PC-9 (cell line): Measurements from ENCODE around the gene HAUS3. TPM values are rescaled to one million over a fixed set of nuclear protein-coding genes. Genes with fewer than 3 reads are reported as not detected.

Experiments
- BruUV-seq: library from RNA; stranded (reverse); fragments of 400-500 nt; replicated peaks from 2 replicates; lab custom pipeline; 2021; lab: Mats Ljungman, UMichigan
- CTCF ChIA-PET: fragments of 300-600 bp; sonication (Branson Sonifier 250); formaldehyde crosslinking; loops from one replicate; lab custom pipeline; 2022; ENCODE audit warnings: antibody characterized with exemption; lab: Charles Lee
- POLR2A ChIA-PET: fragments of 300-600 bp; sonication (Branson Sonifier 250); formaldehyde crosslinking; loops from one replicate; lab custom pipeline; 2022; ENCODE audit warnings: antibody characterized with exemption; ENCODE audit not compliant: unreplicated experiment; lab: Charles Lee
- DNase-seq, 2 experiments: peaks; one replicate each; pipeline versions ENCODE4 v3.0.0 to v3.0.0-alpha.2; 2015 to 2022; ENCODE audit warnings: mixed read lengths in 1 of 2
- H2AFZ ChIP-seq: fragments of 200-600 bp; sonication (generic); 2 replicates; pipeline ENCODE4 v1.8.1; 2017; ENCODE audit warnings: antibody characterized with exemption
- H3F3A ChIP-seq: fragments of 200-600 bp; sonication (generic); 2 replicates; pipeline ENCODE4 v1.8.1; 2017; ENCODE audit warnings: antibody characterized with exemption, mild to moderate bottlenecking, low read depth; ENCODE audit not compliant: insufficient read depth
- H3K27ac ChIP-seq: fragments of 200-600 bp; sonication (generic); 2 replicates; pipeline ENCODE4 v1.6.1; 2016; ENCODE audit warnings: mixed run types
- H3K27me3 ChIP-seq: fragments of 200-600 bp; sonication (generic); 2 replicates; pipeline ENCODE4 v1.6.1; 2016; ENCODE audit warnings: low read depth, mixed run types; ENCODE audit not compliant: insufficient read depth
- H3K36me3 ChIP-seq: fragments of 200-600 bp; sonication (generic); 2 replicates; pipeline ENCODE4 v1.6.1; 2016; ENCODE audit warnings: low read depth, mixed run types
- H3K4me1 ChIP-seq: fragments of 200-600 bp; sonication (generic); replicated peaks from 2 replicates; pipeline ENCODE4 v1.6.1; 2016; ENCODE audit warnings: mixed run types; ENCODE audit not compliant: insufficient read depth
- H3K4me2 ChIP-seq: fragments of 200-600 bp; sonication (generic); 2 replicates; pipeline ENCODE4 v1.6.1; 2017; ENCODE audit warnings: mixed run types
- H3K4me3 ChIP-seq: fragments of 200-600 bp; sonication (generic); 2 replicates; pipeline ENCODE4 v1.6.1; 2016; ENCODE audit warnings: mixed run types
- H3K79me2 ChIP-seq: fragments of 200-600 bp; sonication (generic); 2 replicates; pipeline ENCODE4 v1.6.1; 2017; ENCODE audit warnings: low read depth, mixed run types
- H3K9me2 ChIP-seq: fragments of 200-600 bp; sonication (generic); 2 replicates; pipeline ENCODE4 v1.8.1; 2017; ENCODE audit warnings: mild to moderate bottlenecking; ENCODE audit not compliant: insufficient read depth
- H3K9me3 ChIP-seq: fragments of 200-600 bp; sonication (generic); 2 replicates; pipeline ENCODE4 v1.8.1; 2016; ENCODE audit warnings: low read depth; ENCODE audit not compliant: insufficient read depth
- H4K20me1 ChIP-seq: fragments of 200-600 bp; sonication (generic); 2 replicates; pipeline ENCODE4 v1.8.1; 2017; ENCODE audit not compliant: insufficient read depth
- EZH2 ChIP-seq: fragments of 200-600 bp; sonication (generic); IDR thresholded peaks from 2 replicates; pipeline ENCODE4 v1.8.0; 2017; ENCODE audit warnings: antibody characterized with exemption, low read depth
- intact Hi-C: fragments of 100-400 bp; cut with micrococcal nuclease; formaldehyde crosslinking; loops from one replicate; pipeline ENCODE4 v1.10.0; 2022; ENCODE audit not compliant: unreplicated experiment
- total RNA-seq: library from RNA; stranded (reverse); gene quantifications from 2 replicates; pipeline ENCODE4 v1.2.3, GENCODE V29; 2021
- TF ChIP-seq, protein P1 (sequence below): fragments of 200-600 bp; sonication (generic); conservative IDR thresholded peaks from 2 replicates; pipeline ENCODE4 v1.6.1; 2017; ENCODE audit warnings: mixed run types, antibody characterized with exemption, mild to moderate bottlenecking, moderate library complexity

Gene HAUS3
- total RNA-seq, 1 experiment from 2014 or later, result 16.2 TPM

DNA sequence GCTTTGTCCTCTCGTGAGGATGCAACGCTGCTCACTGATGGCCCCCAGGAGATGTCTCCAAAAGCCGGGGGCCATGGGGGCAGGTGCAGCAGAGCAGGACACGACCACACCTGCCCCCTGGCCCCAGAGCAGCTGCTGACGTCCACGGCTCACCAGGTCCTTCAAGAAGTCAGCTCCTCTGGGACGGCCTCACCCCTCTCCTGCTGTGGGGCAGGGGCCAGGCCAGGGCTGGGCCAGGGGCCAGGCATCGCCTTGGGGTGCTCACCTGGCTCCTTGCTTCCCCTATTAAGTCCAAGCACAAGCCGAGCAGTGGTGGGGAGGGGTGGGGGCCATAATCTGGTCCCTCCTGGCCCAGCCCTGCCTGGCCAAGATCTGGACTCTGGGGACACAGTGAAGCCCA lies 48.6 kb upstream of the HAUS3 start:
- BruUV-seq, result no TSS peak
- ChIA-PET CTCF (no interaction called here), POLR2A (no interaction called here)
- Histone ChIP-seq H3K27me3 (peaks cover 41% of the 10 kb centered on the region), H3K36me3 (no peaks in the 10 kb centered on the region), H3K79me2 (no peaks in the 10 kb centered on the region), H3K4me2 (no peak overlapping the region), H3F3A (no peaks in the 10 kb centered on the region; the same call in 1 of the 2 replicates), H4K20me1 (no peaks in the 10 kb centered on the region; the same call in 1 of the 2 replicates), H3K27ac (no peak overlapping the region), H2AFZ (no peak overlapping the region), H3K4me1 (no peaks in the 10 kb centered on the region), H3K9me2 (no peaks in the 10 kb centered on the region), H3K4me3 (no peak overlapping the region), H3K9me3 (no peaks in the 10 kb centered on the region)
- no peak for DNase-seq
- TF ChIP-seq, protein P1, sequence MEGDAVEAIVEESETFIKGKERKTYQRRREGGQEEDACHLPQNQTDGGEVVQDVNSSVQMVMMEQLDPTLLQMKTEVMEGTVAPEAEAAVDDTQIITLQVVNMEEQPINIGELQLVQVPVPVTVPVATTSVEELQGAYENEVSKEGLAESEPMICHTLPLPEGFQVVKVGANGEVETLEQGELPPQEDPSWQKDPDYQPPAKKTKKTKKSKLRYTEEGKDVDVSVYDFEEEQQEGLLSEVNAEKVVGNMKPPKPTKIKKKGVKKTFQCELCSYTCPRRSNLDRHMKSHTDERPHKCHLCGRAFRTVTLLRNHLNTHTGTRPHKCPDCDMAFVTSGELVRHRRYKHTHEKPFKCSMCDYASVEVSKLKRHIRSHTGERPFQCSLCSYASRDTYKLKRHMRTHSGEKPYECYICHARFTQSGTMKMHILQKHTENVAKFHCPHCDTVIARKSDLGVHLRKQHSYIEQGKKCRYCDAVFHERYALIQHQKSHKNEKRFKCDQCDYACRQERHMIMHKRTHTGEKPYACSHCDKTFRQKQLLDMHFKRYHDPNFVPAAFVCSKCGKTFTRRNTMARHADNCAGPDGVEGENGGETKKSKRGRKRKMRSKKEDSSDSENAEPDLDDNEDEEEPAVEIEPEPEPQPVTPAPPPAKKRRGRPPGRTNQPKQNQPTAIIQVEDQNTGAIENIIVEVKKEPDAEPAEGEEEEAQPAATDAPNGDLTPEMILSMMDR, result no peak
- TF ChIP-seq EZH2, result no peak
- intact Hi-C loops, result no loop called here

DNA sequence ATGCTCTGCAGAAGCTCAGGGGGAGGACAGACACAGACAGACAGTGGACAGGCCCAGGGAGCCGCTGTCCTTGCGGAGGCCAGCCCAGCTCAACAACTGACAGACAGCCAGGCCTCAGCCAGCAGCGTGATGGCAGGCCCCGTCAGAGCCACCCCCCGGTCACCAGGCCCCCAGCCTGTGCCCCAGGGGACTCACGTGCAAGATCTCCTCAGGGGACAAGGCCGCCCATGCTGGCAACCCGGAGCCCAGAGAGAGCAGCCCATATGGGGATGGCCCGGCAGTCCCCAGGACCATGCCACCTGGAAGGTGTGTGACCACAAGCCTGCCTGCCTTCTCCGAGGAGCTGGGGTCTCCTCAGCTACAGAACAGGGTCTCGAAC lies 48.0 kb upstream of the HAUS3 start:
- POLR2A ChIA-PET, result no interaction called here
- H3K4me1 ChIP-seq, result no peaks in the 10 kb centered on the region
- CTCF ChIA-PET, result no interaction called here

DNA sequence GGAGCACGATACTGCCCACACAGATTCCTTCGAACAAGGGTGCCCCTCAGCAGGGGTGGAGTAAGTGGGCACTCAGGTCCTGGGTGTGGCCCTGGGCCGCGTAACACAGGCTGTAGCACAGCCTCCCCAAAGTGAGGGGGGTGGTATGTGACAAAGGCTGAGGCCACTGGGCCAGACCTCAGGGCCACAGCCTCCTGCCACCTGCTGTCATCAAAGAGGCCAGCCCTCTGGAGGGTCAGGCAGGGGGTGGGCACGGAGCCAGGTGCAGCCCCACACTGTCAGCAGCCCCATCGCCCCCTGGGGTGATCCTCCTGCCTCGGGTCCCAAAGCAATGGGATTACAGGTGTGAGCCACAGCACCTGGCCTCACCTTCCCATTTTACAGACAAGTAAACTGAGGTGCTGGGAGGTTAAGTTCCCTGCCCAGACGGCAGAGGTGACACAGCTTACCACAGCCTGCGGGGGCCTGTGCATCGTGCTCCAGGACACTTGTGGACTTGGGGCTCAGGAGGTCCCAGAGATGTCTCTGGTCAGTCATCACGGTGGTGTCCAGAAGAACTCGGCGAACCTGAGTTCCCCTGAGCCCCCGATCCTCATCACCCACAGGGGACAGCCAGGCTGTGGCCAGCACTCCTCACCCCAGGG lies 47.5 kb upstream of the HAUS3 start:
- Histone ChIP-seq H3K36me3 (no peaks in the 10 kb centered on the region), H3K27me3 (peaks cover 43% of the 10 kb centered on the region), H3K79me2 (no peaks in the 10 kb centered on the region), H3K4me2 (no peak overlapping the region), H2AFZ (no peak overlapping the region), H3K9me2 (no peaks in the 10 kb centered on the region), H3K9me3 (no peaks in the 10 kb centered on the region), H3K4me1 (no peaks in the 10 kb centered on the region), H4K20me1 (no peaks in the 10 kb centered on the region; the same call in 1 of the 2 replicates), H3K4me3 (no peak overlapping the region), H3F3A (no peaks in the 10 kb centered on the region; the same call in 1 of the 2 replicates), H3K27ac (no peak overlapping the region)
- TF ChIP-seq, protein P1, result no peak
- no peak for TF ChIP-seq EZH2
- ChIA-PET CTCF (no interaction called here), POLR2A (no interaction called here)
- intact Hi-C loops, result no loop called here
- no TSS peak for BruUV-seq
- DNase-seq, result no peak

More for the DNA sequence above, 48.0 kb upstream of the HAUS3 start:
- no peak overlapping the region for H3K4me3 ChIP-seq
- H3K9me3 ChIP-seq, result no peaks in the 10 kb centered on the region
- peaks cover 40% of the 10 kb centered on the region for H3K27me3 ChIP-seq
- no peaks in the 10 kb centered on the region for H3K79me2 ChIP-seq
- intact Hi-C loops, result no loop called here
- TF ChIP-seq, protein P1, result no peak
- no peak for TF ChIP-seq EZH2
- no peak overlapping the region for H2AFZ ChIP-seq
- H4K20me1 ChIP-seq, result no peaks in the 10 kb centered on the region; the same call in 1 of the 2 replicates
- H3K27ac ChIP-seq, result no peak overlapping the region
- no peak for DNase-seq
- H3K4me2 ChIP-seq, result no peak overlapping the region
- no peaks in the 10 kb centered on the region; the same call in 1 of the 2 replicates for H3F3A ChIP-seq
- no peaks in the 10 kb centered on the region for H3K9me2 ChIP-seq
- H3K36me3 ChIP-seq, result no peaks in the 10 kb centered on the region
- no TSS peak for BruUV-seq
